Astrocyte of the hippocampus (primary cell): ENCODE measurements around the gene SOX5.
"Not testable (repeated sequence)": the region's sequence is repeated elsewhere in the genome, so short reads cannot be mapped to it uniquely, and the experiment has no call there.

Experiments
- DNase-seq: peaks from one replicate; pipeline ENCODE4 v3.0.0; 2011; ENCODE audit warnings: low read depth, low spot score

SOX5 gene

DNA sequence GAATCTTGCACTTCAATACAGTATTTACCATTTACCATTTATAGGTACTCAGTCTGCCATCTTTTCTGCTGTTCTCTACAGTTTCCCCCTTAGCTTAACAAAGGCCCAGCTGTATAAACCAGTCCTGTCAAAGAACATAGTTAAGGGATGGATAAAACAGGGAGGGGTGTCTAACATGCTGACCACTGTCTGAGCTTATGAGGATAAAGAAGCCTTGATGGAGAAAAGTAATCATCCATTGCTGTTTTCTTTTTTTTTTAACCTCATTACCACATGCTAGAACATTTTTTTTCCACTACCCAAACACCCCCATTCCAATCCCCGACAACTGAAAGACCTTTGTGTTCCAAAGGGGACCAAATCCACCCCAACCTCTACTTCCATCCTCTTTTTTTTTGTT, 39.9 kb downstream of the SOX5 start:
- no peak for DNase-seq

DNA sequence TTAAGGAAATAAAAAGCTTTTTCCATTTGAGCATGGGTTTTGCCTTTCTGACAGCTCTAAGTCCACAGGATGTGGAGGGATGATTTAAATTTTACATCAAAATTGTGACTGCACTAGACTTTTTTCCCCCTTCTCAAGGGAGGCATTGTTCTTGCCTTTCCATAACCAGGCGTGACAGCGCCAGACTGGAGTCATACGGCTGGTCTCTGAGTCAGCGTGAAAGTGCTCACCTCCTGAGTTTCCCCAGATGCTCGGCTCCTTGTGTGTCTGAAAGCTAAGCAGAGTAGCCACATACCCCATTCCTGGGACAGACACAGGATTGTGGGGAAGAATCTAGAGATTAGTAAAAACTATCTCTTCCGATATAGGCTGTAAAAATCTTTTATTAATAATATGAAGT, 43.1 kb downstream of the SOX5 start:
- DNase-seq, result peak; percentile 96

DNA sequence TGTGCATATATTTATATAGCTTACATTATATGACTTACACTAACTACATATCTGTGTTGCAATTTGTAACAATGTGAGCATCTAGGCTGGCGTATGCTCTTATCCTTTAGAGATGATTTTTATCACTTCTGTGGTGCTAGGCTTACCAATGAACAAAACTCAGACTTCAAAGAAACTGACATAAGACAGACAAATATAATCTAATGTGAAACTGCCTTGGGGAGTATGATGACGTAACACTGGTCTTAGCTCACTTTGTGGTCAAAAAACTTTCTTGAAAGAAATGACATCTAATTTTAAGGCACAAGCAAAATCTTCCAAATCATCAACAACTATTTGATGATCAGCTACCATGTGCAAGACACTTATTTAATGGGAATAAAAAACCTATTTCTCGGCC, 50.0 kb downstream of the SOX5 start:
- DNase-seq, result no peak

DNA sequence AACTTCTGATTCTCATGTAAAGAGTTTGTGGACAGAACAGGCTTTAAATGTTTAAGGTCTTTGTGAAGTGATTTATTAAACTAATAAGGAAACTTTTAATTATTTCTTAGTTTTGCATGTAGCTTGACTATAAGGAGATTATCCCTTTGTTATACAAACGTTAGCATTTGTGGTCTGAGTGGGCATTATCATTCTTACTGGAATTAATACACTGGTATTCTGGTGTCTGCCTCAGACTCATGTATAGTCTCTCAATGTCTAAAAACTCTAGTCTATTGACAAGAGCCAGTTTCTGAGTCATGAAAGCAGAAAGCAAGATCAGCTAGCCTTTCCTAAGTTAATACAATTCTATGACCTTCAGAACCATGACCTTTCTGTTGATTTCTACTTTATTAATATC, 51.3 kb downstream of the SOX5 start:
- no peak for DNase-seq

DNA sequence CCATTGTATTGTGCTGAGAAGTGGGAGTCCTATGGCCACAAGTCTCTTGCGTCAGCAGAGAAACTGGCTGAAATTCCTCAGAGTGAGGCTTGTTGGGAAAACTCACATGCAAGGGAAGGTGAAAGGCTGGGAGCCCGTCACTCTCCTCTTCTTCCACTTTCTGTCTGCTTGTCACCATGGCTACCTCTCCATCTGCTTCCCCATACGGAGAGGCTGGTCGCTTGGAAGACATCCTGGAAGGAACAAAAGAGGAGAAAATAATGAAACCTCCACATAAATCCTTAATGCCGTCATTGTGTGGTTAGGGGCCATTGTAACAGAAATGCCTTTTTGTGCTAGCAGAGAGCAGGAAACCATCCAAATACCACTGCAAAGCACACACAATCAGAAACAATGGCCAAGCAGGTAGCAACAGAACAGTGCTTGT, 53.7 kb downstream of the SOX5 start:
- DNase-seq, result peak; percentile 96

DNA sequence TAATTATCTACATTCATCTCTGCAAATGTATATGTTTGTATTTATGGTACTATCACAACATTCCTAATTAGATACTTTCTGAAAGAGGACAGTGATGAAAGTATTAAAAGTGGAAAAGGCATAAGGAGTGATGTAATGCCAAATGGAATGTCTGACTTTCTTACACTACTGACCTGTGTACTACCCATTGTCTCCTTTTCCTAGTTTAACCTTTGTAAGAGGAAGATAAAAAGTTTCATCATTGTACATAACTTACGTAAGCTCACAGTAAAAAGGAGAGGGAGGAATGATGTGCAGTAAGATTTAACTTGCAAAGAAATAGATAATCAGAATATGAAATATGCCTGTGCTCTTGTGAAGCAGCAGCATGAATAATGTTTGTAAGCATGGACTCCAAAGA, 55.9 kb downstream of the SOX5 start:
- DNase-seq, result peak; percentile 29

DNA sequence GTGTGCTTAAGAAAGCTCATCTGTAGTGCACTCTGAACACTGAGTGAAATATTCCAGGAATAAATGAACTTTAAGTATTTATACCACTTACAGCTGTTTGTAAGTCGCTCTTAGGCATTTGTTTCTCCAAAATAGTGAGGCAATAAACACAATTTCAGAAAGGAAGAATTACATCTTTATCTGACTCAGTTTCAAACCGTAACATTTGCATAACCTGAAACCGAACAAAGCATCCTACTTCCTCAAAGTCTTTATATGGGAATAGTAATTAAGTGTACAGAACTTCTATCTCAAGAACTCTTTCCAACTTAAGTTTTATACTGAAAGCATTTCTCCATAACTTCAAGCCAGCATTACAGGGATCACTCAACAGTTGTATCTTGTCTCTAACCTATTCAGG, 58.4 kb downstream of the SOX5 start:
- DNase-seq, result no peak

DNA sequence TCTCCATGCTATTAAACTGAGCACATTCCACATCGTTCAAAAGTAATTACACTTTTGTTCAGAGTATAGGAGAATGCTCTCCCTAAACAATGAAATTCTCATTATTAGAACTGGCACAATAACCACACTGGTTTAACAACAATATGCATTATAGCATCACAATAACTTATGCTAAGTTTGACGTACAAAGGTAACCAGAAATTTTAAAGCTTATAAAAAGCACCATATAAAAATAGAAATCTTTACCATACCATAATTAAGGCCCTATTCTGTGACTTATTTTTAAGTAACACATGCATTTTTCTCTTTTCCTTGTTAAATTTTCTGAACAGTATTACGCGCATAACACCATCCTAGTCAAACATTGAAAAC, 60.4 kb downstream of the SOX5 start:
- no peak for DNase-seq

DNA sequence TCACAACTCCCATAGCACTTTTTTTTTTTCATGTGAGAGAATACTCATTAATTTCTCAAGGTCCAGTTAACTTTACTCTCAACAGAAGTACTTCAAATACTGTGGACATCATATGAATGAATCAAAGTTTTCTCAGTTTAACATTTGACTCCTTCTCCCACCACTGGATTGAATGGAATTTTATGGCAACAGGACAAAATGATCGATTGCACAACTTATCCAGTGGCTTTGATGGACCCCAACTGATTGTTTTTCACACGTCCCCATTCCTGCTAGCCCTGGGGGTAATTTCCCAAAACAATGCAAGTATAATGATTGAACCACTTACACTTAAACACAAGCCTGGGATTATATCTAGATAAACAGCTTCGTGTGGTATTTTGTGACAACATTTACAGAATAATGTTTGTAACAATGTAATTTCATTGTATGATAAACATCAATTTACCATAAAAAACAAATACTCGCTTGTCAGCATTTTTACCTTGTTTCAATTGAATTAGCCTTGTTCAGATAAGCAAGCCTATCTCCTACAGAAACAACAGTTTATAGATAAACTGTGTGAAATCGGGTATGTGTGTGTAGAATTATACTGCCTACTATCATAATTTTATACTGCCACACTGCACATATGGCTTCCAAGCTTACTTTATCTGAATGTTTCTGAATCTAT, 60.9 kb downstream of the SOX5 start:
- DNase-seq, result peak; percentile 62

DNA sequence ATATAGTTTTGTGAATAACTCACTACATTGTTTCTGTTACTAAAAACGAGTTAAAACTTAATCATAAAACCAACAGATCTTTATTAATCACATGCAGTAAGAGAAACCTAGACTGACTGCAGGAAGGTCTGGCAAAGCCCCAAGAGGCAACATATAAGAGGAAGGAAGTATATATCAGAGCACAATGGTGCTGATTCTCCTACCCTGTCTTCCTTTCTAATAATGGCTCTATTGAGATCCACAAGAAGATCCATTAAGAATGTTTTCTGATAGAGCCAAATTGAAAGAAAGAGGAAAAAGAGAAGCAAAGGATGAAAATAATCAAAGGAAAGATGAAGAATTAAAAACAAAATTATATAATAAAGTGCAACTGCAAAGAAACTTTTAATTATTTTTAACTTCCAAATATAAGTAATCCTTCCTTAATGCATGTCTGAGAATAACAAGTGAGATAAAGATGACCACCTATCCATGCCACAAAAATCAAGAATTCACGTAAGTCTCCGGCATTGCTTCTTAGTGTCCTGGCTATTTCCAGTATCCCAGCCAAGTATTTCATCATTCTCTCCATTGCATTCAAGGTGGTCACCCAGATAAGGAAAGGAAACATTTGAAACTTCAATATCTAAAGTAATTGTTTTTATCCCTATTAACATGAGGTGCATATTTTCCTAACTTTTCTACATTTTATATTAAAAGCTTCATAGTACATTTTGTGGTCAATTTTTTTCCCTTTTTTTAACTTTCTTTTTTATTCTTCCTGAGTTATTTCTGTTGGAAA, 62.2 kb downstream of the SOX5 start:
- peak; percentile 39 for DNase-seq

DNA sequence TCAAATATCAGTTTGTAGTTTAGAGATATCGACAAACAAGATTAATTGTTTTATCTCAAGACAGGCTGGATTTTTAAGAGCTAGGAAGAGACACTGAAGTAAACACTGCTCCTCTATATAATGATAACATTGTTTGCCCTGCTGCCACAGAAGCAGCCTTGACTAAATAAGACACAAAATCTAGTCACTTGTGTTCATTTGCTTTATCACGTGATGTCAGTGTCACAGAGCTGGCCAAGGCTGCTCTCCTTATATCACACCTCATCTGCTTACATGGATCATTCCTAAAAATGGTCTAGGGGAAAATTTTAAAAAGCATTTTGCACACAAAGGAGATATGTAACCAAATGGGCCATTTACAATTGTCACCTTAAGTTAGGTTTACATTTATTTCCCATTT, 64.1 kb downstream of the SOX5 start:
- DNase-seq, result no peak

DNA sequence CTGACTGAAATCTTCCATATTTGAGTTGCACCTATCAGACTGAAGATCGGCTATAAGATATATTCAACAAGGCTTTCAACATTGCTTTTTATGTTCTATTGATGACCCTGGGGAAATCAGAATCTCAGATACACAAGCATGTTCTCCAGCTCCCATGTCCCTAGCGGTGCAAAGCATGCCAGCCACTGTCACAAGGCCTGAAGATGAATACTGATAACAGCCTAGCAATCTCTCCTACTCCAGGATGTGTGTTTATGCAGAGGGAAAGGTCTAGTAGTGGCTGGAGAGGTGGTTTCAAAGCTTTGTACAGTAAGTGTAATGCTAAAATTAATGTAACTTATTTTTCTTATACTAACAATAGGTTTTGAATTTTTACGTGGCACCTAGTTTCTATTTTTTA, 64.6 kb downstream of the SOX5 start:
- no peak for DNase-seq

DNA sequence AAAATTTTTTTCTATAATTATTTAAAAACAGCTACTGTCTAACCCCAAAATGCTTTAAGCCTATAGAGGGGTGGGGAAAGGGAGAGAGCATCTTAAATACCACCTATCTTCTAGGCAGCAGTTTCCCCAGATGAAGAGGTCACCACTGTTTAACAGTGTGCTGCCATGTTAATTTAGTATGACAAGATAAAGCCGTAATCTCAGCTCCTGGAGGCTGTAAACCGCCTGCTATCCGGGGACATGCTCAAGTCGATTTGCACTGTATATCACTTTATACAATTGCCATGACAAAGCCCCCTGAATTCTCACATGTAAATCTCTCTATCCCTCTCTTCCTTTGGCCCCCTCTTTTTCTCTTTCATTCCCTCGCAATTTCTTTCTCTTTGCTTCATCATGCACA, 68.5 kb downstream of the SOX5 start:
- no peak for DNase-seq

DNA sequence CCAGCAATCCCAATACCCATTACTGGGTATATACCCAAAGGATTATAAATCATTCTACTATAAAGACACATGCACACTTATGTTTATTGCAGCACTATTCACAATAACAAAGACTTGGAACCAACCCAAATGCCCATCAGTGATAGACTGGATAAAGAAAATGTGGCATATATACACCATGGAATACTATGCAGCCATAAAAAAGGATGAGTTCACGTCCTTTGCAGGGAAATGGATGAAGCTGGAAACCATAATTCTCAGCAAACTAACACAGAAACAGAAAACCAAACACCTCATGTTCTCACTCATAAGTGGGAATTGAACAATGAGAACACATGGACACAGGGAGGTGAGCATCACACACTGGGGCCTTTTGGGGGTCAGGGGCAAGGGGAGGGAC, 72.9 kb downstream of the SOX5 start:
- not testable (repeated sequence) for DNase-seq

DNA sequence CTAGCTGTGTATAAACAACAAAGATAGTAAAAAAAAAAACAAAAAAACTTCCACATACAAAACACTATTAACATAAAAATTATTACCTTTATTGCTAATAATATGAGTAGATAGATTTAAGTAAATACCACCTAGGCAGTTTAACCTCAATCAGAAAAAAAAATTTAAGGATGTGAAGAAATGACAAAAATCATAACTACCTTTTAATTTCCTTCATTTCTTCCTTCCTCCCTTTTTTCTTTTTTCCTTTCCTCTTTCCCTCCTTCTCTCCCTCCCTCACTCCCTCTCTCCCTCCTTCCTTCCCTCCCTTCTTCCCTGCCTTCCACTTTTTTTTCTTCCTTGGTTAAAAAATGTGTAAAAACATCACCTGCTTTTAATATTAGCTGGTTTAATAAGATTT, 81.7 kb downstream of the SOX5 start:
- DNase-seq, result no peak

DNA sequence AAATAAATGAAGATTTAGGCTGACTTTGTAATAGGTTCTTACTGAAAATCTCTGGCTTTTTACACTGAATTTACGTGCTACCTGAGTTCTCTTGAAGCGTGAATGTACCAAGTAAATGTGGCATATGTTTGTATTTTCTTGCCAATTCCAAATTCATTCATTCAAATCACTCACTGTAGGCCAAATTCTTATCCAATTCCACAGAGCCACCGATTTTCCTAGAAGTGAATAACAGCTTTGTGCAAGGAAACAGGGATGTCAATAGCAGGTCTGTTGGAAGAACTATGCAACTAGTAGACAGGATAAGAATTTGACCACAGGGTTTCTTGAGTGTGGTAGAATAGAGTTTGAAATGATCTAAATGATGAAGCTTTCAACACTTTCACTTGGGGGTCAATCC, 86.8 kb downstream of the SOX5 start:
- DNase-seq, result peak; percentile 5

DNA sequence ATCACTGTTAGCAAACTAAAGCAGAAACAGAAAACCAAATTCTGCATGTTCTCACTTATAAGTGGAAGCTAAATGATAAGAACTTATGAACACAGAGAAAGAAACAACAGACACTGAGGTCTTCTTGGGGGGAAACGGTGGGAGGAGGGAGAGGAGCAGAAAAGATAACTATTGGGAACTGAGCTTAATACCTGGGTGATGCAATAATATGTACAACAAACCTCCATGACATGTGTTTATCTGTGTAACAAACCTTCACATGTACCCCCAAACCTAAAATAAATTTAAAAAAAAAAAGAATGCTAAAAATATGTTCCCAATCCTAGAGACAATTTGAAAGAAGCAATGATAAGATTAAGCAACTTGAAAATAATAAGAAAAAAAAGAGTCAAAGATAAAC, 89.5 kb downstream of the SOX5 start:
- no peak for DNase-seq

DNA sequence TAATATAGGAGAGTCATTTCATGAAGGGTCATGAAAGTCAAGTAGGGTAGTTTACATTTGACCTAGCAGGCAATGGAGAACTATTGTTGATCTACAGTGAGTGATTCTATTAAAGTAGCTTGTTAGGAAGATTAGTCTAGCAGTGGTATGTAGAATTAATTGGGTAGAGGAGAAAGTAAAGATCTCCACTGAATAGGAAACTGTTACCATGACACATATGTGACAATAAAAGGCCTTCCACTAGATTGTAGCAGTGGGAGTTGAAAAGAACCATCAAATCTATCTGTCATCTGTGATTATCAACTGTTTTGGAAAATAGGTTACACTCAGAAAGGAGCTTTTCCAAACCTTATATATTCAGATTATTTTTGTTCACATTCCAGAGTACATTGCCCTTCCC, 92.3 kb downstream of the SOX5 start:
- no peak for DNase-seq

DNA sequence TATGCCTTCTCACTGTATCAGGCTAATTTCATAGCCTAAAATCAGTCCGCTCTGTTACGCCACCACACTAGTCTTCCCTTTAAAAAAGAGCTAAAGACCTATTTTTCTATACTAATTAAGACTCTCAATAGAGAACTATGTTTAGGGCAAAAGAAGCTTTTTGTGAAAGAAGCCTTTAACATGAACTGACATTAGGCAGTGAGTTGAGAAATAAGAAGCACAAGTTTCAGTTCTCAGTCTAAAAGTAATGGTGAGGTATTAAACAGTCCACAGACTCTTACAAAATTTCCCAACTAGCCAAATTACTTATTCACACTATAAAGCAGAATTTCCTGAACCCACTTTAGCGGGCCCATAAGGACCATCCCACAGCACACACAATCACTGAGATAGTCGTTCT, 93.7 kb downstream of the SOX5 start:
- no peak for DNase-seq

DNA sequence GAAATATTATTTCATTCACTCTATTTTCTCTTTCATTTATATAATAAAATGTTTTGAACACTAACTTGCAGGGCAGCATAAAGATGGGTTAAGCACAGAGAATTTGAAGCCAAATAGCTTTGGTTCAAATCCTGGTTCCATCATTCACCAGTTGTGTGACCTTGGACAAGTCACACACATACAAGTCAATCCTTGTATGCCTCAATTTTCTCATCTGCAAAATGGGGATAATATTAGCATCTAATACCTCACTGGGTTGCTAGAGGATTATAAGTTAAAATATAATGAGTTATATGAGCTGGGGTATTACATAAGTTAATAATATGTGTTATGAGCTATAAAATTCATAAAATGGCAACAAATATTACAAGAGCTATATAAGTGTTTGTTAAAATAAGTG, 94.9 kb downstream of the SOX5 start:
- no peak for DNase-seq

DNA sequence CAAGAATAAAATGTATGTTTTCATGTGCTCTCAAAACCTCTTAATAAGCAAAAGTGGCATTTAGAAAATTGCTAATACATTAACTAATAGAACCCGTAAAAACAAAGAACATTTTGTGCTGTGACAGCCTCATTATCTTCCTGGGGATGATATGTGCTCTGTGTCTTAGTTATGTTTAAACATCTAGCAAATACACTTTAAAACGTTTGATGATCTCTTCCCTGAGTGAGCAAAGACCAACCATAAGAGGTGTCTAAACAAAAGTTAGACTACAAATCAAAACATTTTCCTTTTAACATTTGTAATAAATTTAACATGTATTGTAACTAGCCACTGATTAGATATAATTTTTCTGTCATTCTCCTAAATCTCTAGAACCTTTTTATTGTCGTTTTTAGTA, 95.8 kb downstream of the SOX5 start:
- DNase-seq, result no peak

DNA sequence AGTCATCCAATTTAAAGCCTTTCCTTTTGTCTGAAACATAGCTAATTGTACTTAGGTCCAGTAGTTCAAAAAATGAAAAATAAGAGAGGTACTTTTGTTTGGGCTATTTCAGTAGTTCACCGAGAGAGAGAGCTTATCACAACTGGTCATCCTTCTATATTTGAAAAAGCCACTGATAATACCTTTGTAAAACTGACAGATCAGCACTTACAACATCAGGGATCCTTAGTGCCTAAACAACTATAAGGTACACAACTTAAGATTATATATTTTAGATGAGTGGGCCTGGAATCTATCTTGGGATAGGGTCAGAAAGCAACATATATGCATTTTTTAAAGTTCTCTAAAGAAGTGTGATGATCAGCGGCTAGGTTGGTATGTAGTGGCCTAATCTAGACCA, 97.9 kb downstream of the SOX5 start:
- no peak for DNase-seq

DNA sequence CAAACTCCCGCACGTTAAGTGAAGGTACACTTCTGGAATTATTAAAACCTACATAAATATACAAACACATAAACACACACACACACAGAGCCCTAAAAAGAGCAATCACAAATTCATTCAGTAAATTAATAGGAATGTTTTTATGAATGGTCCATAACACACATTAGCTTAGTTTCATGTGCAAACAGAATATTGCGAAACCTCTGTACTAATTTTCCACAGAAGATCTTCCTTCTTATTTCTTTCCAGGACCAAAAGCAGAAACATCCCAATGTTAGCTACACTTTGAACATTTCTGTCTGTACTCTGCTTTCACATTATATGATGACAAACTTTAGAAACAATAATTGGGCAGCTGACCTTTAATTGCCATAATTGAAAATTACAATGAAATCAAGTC, 101.6 kb downstream of the SOX5 start:
- no peak for DNase-seq

DNA sequence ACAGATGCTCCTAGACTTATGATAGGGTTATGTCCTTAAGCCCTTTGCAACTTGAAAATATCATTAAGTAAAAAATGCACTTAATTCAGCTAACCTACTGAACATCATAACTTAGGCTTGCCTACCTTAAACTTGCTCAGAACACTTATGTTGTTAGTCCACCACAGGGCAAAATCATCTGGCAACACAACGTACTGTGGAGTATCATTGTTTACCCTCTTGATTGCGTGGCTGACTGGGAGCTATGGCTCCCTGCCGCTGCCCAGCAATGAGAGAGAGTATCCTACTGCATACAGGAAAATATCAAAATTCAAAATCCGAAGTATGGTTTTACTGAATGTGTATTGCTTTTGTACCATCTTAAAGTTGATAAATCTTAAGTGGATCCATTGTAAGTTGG, 105.5 kb downstream of the SOX5 start:
- DNase-seq, result no peak
